Astrocyte of the hippocampus (primary cell): ENCODE measurements around the gene STRN.
A peak's percentile ranks its signal among the peaks of the same experiment; 100 is the strongest.
"Not testable (repeated sequence)": the region's sequence is repeated elsewhere in the genome, so short reads cannot be mapped to it uniquely, and the experiment has no call there.

ENCODE experiments used
- DNase-seq: peaks from one replicate; pipeline ENCODE4 v3.0.0; 2011; ENCODE audit warnings: low read depth, low spot score

STRN gene, protein sequence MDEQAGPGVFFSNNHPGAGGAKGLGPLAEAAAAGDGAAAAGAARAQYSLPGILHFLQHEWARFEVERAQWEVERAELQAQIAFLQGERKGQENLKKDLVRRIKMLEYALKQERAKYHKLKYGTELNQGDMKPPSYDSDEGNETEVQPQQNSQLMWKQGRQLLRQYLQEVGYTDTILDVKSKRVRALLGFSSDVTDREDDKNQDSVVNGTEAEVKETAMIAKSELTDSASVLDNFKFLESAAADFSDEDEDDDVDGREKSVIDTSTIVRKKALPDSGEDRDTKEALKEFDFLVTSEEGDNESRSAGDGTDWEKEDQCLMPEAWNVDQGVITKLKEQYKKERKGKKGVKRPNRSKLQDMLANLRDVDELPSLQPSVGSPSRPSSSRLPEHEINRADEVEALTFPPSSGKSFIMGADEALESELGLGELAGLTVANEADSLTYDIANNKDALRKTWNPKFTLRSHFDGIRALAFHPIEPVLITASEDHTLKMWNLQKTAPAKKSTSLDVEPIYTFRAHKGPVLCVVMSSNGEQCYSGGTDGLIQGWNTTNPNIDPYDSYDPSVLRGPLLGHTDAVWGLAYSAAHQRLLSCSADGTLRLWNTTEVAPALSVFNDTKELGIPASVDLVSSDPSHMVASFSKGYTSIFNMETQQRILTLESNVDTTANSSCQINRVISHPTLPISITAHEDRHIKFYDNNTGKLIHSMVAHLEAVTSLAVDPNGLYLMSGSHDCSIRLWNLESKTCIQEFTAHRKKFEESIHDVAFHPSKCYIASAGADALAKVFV

GRCh38 chr2:36966370-36967235 is at the start of gene STRN:
TSS of gene STRN (minus strand) at chr2:36966536. CDS start at chr2:36966463, 73 bp downstream.
- DNase-seq = peak; percentile 99

DNA sequence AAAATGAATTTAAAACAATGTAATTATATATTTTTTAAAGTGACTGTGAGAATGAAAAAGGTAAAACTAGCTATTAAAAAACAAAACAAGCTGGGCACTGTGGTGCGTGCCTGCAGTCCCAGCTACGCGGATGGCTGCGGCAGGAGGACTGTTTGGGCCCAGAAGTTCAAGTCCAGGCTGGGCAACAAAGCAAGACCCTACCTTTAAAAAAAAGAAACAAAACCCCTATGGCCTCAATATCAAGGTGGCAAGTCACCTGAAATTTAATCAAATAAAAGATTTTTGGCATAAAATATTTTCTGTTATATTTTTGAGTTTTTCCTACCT is 46.9 kb upstream of the STRN start:
- DNase-seq = no peak

- DNase-seq = no peak
These were observed 44.8 kb upstream of the STRN start for GRCh38 chr2:37011130-37011529.

- peak; percentile 19 for DNase-seq
These were observed 39.0 kb upstream of the STRN start for GRCh38 chr2:37005118-37005868.

DNA sequence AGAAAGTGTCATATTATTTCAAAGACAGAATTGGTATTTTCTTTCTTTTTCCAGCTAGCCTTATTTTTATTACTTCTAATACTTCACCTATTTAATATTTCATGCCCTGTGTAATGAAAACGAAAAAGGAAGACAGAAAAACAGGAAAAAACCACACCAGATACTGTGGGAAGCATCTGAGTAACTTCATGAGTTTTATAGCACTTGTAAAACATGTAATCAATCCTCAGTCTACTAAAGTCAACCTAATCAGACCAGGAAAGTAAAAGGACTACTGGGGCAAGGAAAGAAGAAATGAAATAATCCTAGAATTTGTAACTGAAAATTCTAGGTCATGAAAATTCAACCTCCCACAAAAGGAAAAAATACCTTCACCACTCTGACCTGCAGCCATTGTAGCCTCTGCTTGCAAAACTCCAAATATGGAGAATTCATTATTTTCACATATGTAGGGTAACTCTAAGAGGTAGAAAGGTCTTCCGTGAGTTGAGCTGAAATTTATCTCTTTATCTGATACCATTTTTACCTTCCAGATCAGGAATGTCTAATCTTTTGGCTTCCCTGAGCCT is 34.7 kb upstream of the STRN start:
- DNase-seq = no peak

DNA sequence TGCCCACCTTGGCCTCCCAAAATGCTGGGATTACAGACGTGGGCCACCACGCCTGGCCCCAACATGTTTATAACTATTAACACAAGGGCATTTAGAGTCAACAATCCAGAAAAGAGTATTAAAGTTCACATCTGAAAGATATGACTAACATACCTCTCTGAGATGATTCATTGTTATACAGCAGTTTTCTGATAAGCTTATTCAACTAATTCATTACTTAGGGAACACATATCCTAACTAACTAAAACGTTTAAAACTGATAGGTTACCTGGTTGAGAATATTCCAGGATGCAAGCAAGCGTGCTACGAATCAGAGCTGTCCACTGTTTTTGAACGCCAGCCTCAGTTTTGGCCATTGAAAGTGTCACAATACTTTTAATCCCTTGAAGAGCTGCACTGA is 34.0 kb upstream of the STRN start:
- no peak for DNase-seq

GRCh38 chr2:36999416-36999815 is 33.1 kb upstream of the STRN start:
- not testable (repeated sequence) for DNase-seq

DNA sequence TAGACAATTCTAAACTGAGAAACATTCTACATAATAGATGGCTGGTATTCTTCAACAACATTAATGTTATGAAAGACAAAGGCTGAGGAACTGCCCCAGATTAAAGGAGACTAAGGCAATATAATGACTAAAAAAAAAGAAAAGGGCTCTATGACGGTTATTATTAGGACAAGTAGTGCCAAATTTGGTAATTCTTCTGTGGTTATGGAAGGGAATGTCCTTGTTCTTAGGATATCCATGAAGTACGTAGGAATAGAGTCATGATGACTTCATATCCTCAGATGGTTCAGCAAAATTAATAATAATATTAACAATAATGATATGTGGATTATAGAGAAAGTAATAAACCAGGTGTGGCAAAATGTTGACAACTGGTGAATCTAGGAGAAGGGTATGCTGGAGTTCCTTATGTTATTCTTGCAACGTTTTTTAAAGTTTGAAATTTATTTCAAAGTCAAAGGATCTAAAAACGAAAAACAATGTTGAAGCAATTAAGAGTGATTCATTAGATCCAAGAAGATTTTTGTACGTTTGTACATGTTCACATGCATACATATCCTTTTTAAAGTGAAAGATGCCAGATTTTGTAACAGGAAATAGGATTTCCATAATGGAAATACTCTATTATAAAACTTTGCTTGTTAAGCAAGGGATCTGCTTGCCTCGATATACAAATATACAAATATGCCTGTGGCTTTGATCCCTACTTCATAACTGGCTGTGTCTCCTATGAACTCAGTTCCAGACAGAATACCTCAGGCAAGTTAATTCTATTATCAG is 27.7 kb upstream of the STRN start:
- no peak for DNase-seq

DNA sequence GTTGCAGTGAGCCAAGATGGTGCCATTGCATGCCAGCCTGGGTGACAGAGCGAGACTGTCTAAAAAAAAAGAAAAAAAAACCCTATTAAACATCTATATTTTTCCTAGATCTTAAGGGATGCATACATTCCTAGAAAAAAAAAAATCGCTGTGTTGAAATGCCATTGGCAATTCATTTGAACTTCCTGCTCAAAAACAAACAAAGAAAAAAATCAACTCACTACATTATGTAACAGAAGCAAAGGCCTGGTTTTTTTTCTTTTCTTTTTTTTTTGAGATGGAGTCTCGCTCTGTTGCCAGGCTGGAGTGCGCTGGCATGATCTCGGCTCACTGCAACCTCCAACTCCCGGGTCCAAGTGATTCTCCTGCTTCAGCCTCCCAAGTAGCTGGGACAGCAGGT is 21.7 kb upstream of the STRN start:
- no peak for DNase-seq

- DNase-seq = no peak
These were observed 16.1 kb upstream of the STRN start for GRCh38 chr2:36982467-36982866.

GRCh38 chr2:36981911-36982310 is 15.6 kb upstream of the STRN start:
- DNase-seq = no peak

- DNase-seq = not testable (repeated sequence)
These were observed 12.7 kb upstream of the STRN start for GRCh38 chr2:36979007-36979406.

DNA sequence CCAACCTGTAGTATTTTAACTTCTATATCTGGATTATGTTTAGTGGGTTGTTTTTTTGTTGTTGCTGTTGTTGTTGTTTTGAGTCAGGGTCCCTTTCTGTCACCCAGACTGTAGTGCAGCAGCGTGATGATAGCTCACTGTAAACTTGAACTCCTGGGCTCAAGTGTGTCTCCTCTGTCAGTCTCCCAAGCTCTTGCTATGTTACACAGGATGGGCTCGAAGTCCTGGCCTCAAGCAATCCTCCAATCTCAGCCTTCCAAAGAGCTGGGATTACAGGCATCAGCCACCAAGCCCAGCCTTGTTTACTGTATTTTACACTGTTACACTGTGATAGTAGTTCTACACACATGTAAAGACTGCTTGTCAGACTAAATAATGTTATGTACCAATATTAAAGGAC is 9.7 kb upstream of the STRN start:
- no peak for DNase-seq

- DNase-seq = no peak
These were observed 9.0 kb upstream of the STRN start for GRCh38 chr2:36975306-36975705.

DNA sequence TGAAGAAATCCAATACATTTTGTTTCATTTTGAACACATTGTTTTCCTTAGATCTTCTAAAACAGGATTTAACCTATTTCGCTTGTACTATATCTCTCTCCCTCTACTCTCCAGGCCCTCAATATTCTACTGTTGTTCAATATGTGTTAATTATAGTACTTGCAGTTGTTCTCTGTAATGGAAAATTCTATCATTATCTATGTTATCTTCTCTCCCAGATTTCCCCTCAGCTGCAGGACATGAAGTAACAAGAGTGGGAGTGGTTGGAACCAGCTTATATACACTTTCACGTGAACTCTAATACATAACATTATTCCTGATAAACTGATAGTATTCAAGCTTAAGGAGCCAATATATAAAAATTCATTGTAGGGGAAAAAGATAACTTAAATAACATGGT is 7.0 kb upstream of the STRN start:
- DNase-seq = no peak

DNA sequence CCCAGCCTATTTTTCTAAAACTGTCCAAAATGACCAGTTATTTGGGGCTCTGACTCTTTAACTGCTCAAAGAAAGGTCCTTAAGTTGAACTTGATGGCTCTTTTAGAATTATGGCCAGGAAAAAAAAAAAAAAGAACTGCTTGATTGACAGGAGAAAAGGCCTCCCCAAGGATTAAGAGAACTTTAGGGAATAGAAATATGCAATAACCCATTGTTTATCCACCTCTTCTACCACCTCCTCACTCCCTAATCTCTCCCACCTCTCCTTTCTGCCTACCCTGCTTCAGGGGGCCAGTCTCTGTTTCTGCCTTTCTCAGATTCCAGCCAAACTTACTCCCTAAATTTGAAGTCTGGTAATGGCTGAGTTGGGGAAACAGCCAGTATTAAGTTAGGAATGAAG is 5.7 kb upstream of the STRN start:
- DNase-seq = no peak

DNA sequence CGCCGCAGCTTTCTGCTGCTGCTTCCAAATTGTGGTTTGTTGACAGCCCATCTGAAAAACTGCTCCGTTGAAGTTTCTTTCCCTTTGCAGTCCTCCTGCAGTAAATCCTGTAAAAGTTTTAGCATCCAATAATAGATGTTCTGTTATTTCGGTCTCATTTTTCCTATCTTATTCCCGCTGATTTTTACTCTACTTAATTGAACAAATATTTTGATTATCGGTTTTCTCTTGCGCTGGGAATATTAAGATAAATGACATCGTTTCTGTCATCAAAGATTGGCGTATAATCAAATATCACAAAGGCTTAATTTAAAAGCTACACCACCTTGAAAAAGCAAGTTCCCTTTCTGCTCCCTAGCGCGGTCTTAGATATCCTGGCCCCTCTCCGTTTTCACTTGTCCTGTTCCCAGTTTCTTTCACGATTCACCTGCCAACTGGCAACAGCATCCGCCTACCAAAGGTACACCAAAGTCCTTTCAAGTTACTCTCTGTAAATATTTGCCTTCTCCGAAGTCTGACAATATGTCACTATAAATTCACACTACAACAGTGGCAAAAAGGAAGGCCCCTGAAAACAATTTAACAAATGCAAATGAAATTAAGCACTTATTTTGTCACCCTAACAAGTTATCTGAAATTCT is 1.0 kb upstream of the STRN start:
- no peak for DNase-seq

DNA sequence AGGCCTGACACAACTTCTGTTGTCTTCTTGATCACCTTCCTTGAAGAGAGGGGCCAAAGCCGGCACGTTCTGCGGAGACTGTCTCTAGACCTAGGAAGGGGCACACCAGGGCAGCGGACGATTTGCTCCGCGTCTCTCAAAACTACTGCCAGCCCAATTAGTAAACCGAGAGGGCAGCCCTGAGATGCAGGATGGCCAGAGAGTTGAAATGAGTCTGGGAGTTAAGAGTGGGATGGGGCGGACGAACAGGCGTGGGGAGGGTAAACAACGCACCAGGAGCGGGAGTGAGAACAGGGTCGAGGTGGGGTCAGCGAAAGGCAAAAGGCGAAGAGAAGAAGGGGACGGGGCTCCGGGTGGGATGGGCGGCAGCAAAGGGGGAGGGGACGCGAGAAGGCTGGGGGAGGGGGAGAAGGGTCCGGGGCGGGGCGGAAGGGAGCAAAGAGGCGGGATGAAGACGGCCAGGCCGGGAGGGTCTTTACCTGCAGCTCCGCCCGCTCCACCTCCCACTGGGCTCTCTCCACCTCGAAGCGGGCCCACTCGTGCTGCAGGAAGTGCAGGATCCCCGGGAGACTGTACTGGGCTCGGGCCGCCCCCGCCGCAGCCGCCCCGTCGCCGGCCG is 476 bp downstream of the STRN start:
- DNase-seq = peak; percentile 53

GRCh38 chr2:36965206-36965605 is 1.1 kb downstream of the STRN start:
- DNase-seq = no peak
